ENCODE results near the gene PPDPF. TPM values are rescaled to one million over a fixed set of nuclear protein-coding genes. Genes with fewer than 3 reads are reported as not detected.
"Not testable (repeated sequence)": the region's sequence is repeated elsewhere in the genome, so short reads cannot be mapped to it uniquely, and the experiment has no call there.

The PPDPF gene
- total RNA-seq, 1 donor = 85.4 TPM

GRCh38 chr20:63507083-63507743 is 13.4 kb upstream of the PPDPF start:
- no peak overlapping the region for H3K27ac ChIP-seq (ENCODE audit: low read depth, low read length)
- H3K79me2 ChIP-seq (ENCODE audit: insufficient read depth, low read length) = no peaks in the 10 kb centered on the region
- H3K9me3 ChIP-seq (ENCODE audit: low read depth, low read length) = no peaks in the 10 kb centered on the region
- H2AFZ ChIP-seq (ENCODE audit: low read length) = no peak overlapping the region
- H3K4me3 ChIP-seq (ENCODE audit: insufficient read depth, low read length) = no peak overlapping the region
- no peaks in the 10 kb centered on the region for H3K4me1 ChIP-seq (ENCODE audit: insufficient read depth, low read length)
- no peak for DNase-seq (ENCODE audit: insufficient read length, low spot score, missing footprints)
- H4K20me1 ChIP-seq (ENCODE audit: insufficient read depth, low read length) = no peaks in the 10 kb centered on the region
- no peak for TF ChIP-seq CTCF (IDR thresholded peaks at IDR 0.05; ENCODE audit: extremely low read depth, low read depth, low read length)
- H3K36me3 ChIP-seq (ENCODE audit: insufficient read depth, low read length) = no peaks in the 10 kb centered on the region
- H3K4me2 ChIP-seq (ENCODE audit: insufficient read depth, low read length) = no peak overlapping the region
- peaks cover 18% of the 10 kb centered on the region for H3K27me3 ChIP-seq (ENCODE audit: insufficient read depth, low read length)

- Histone ChIP-seq H3K36me3 (ENCODE audit: insufficient read depth, low read length) (no peaks in the 10 kb centered on the region), H3K27me3 (ENCODE audit: insufficient read depth, low read length) (peaks cover 13% of the 10 kb centered on the region), H3K4me1 (ENCODE audit: insufficient read depth, low read length) (no peaks in the 10 kb centered on the region), H2AFZ (ENCODE audit: low read length) (no peak overlapping the region), H3K27ac (ENCODE audit: low read depth, low read length) (no peak overlapping the region), H4K20me1 (ENCODE audit: insufficient read depth, low read length) (no peaks in the 10 kb centered on the region), H3K79me2 (ENCODE audit: insufficient read depth, low read length) (no peaks in the 10 kb centered on the region), H3K4me3 (ENCODE audit: insufficient read depth, low read length) (no peak overlapping the region), H3K4me2 (ENCODE audit: insufficient read depth, low read length) (no peak overlapping the region), H3K9me3 (ENCODE audit: low read depth, low read length) (no peaks in the 10 kb centered on the region)
- no peak for DNase-seq (ENCODE audit: insufficient read length, low spot score, missing footprints)
- no peak for TF ChIP-seq CTCF (IDR thresholded peaks at IDR 0.05; ENCODE audit: extremely low read depth, low read depth, low read length)
Measured at GRCh38 chr20:63508072-63508768, 12.3 kb upstream of the PPDPF start.

- no peak for DNase-seq (ENCODE audit: insufficient read length, low spot score, missing footprints)
- Histone ChIP-seq H3K4me1 (ENCODE audit: insufficient read depth, low read length) (no peaks in the 10 kb centered on the region), H4K20me1 (ENCODE audit: insufficient read depth, low read length) (no peaks in the 10 kb centered on the region), H3K27ac (ENCODE audit: low read depth, low read length) (no peak overlapping the region), H3K36me3 (ENCODE audit: insufficient read depth, low read length) (no peaks in the 10 kb centered on the region), H2AFZ (ENCODE audit: low read length) (no peak overlapping the region), H3K4me2 (ENCODE audit: insufficient read depth, low read length) (no peak overlapping the region), H3K27me3 (ENCODE audit: insufficient read depth, low read length) (peaks cover 17% of the 10 kb centered on the region), H3K4me3 (ENCODE audit: insufficient read depth, low read length) (no peak overlapping the region), H3K79me2 (ENCODE audit: insufficient read depth, low read length) (no peaks in the 10 kb centered on the region), H3K9me3 (ENCODE audit: low read depth, low read length) (no peaks in the 10 kb centered on the region)
- TF ChIP-seq CTCF (IDR thresholded peaks at IDR 0.05; ENCODE audit: extremely low read depth, low read depth, low read length) = no peak
Measured at GRCh38 chr20:63509088-63509564, 11.4 kb upstream of the PPDPF start.

GRCh38 chr20:63513207-63513606 is 7.4 kb upstream of the PPDPF start:
- no peaks in the 10 kb centered on the region for H3K36me3 ChIP-seq (ENCODE audit: insufficient read depth, low read length)
- H3K9me3 ChIP-seq (ENCODE audit: low read depth, low read length) = no peaks in the 10 kb centered on the region
- H3K27me3 ChIP-seq (ENCODE audit: insufficient read depth, low read length) = peaks cover 13% of the 10 kb centered on the region
- H3K4me3 ChIP-seq (ENCODE audit: insufficient read depth, low read length) = no peak overlapping the region
- H3K79me2 ChIP-seq (ENCODE audit: insufficient read depth, low read length) = no peaks in the 10 kb centered on the region
- DNase-seq (ENCODE audit: insufficient read length, low spot score, missing footprints) = no peak
- TF ChIP-seq CTCF (IDR thresholded peaks at IDR 0.05; ENCODE audit: extremely low read depth, low read depth, low read length) = no peak
- H4K20me1 ChIP-seq (ENCODE audit: insufficient read depth, low read length) = no peaks in the 10 kb centered on the region
- no peaks in the 10 kb centered on the region for H3K4me1 ChIP-seq (ENCODE audit: insufficient read depth, low read length)
- no peak overlapping the region for H3K27ac ChIP-seq (ENCODE audit: low read depth, low read length)
- H2AFZ ChIP-seq (ENCODE audit: low read length) = no peak overlapping the region
- no peak overlapping the region for H3K4me2 ChIP-seq (ENCODE audit: insufficient read depth, low read length)

- H3K4me2 ChIP-seq (ENCODE audit: insufficient read depth, low read length); H3K9me3 ChIP-seq (ENCODE audit: low read depth, low read length); H2AFZ ChIP-seq (ENCODE audit: low read length); H3K36me3 ChIP-seq (ENCODE audit: insufficient read depth, low read length); H3K79me2 ChIP-seq (ENCODE audit: insufficient read depth, low read length); H3K27ac ChIP-seq (ENCODE audit: low read depth, low read length); H3K4me3 ChIP-seq (ENCODE audit: insufficient read depth, low read length); H3K4me1 ChIP-seq (ENCODE audit: insufficient read depth, low read length); DNase-seq (ENCODE audit: insufficient read length, low spot score, missing footprints); H4K20me1 ChIP-seq (ENCODE audit: insufficient read depth, low read length): not testable (repeated sequence)
- peaks cover 11% of the 10 kb centered on the region for H3K27me3 ChIP-seq (ENCODE audit: insufficient read depth, low read length)
Measured at GRCh38 chr20:63514520-63514919, 6.0 kb upstream of the PPDPF start.

All from osteoblast (primary cell).